ENCODE results near the gene ZFAND2A. TPM values are rescaled to one million over a fixed set of nuclear protein-coding genes. Genes with fewer than 3 reads are reported as not detected.

ZFAND2A gene
- total and polyA plus RNA-seq, 11 donors: 5.6 to 25.6 (median 9.9) TPM

DNA sequence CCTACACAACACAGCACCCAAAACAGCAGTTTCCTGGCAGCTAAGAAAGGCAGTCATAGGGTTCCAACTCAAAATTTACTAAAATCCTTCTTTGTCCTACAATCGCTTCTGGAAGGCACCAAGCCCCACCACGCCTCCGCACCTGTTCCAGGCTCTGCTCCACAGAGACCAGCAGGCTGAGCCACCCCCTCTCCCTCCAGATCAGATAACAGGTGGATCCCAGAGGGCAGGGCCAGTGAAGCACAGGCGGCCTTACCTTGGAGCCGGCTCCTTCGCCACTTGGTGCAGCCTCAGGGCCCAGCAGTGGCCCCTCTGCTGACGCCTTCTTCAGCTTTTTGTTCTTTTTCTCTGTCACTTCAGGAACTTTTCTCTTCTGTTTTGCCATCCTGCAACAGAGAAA is 33.0 kb downstream of the ZFAND2A start:
- peaks cover 0 to 5% (median 4%) of the 10 kb centered on the region in 9 donors for H3K36me3 ChIP-seq
- DNase-seq: no peak
- ATAC-seq: no peak
- no peak overlapping the region for H3K4me3 ChIP-seq
- intact Hi-C loops (cut with DNase I): no loop called here
- H3K4me1 ChIP-seq: peaks cover 0 to 33% (median 12%) of the 10 kb centered on the region in 12 donors
- H3K9me3 ChIP-seq: peaks cover 0 to 5% (median 0%) of the 10 kb centered on the region in 12 donors
- no peaks in the 10 kb centered on the region for H3K27me3 ChIP-seq
- TF ChIP-seq CTCF (IDR thresholded peaks at IDR 0.05) (no peak), POLR2A (IDR thresholded peaks at IDR 0.05) (no peak)
- no peak overlapping the region for H3K27ac ChIP-seq
- 94 to 98% (median 96%) methylated on average over 7 of the region's 7 CpGs for WGBS, 4 donors

DNA sequence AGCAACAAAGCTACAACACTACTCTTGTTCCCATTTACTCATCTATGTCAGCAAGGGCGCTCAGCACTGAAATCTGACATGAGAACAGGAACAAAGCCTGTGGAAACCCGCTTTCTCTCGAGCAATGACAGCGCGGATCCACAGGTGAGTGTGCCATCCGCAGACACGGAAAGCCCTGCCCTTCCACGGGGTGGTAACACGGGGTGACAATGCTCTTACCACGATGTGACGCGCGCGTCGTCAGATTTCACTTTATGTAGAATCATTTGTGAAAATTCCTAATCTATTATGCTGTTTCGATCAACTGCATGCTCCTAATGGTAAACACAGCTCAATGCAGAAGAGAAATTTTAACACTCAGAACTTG is 34.4 kb downstream of the ZFAND2A start:
- Histone ChIP-seq H3K27ac (no peak overlapping the region), H3K36me3 (peaks cover 0 to 5% (median 4%) of the 10 kb centered on the region in 9 donors), H3K4me3 (no peak overlapping the region), H3K27me3 (no peaks in the 10 kb centered on the region), H3K9me3 (no peaks in the 10 kb centered on the region), H3K4me1 (peaks cover 0 to 33% (median 12%) of the 10 kb centered on the region in 12 donors)
- intact Hi-C loops (cut with DNase I): loop anchor here in 1 of 10 donors (2.0 kb wide), 1 partner anchor 39 kb away; no protein-coding TSS in a partner anchor
- peak in 1 of 5 donors; percentile 6 for DNase-seq
- TF ChIP-seq CTCF (IDR thresholded peaks at IDR 0.05): no peak
- TF ChIP-seq POLR2A (IDR thresholded peaks at IDR 0.05): no peak
- ATAC-seq: no peak
- 95 to 97% (median 97%) methylated on average over 16 of the region's 16 CpGs for WGBS, 4 donors

DNA sequence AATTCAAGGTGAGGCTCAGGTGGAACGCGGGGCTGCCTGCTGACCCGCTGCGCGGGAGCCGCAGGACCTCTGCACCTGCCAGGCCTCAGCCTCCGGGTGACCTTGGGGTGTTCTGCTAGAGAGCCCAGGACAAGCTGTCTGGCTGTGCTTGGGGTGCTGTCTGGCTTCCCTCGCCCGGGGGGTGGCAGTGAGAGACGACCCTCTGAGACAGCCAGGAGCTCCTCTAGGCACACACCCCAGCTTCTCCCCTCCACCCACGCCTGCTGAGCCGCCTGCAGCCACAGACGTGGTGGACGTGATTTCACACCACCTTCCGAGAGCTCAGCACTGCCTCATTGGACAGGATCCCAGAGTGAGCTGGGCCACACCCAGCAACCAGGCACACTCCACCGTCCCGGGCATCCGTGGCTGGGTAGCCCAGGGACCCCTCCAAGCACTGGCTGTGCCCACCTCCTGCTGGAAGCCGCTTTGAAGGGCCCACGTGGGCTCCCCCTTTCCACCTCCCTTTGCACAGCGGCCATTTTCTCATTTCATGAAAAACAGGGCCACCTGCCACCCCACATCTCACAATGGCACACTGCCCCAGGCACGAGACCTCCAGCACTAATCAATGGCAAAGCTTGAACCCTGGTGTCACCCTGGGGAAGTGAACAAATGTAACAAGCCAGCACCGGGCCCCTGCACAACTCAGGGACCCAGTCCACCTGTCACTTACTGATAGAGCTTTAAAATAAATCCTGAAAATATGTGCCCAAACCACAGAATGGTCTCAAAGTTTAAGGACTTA is 35.0 kb downstream of the ZFAND2A start:
- Histone ChIP-seq H3K4me3 (peak overlapping the region in 7 of 12 donors; percentile 15 to 52 (median 35)), H3K9me3 (no peaks in the 10 kb centered on the region), H3K4me1 (peaks cover 0 to 33% (median 12%) of the 10 kb centered on the region in 12 donors), H3K27me3 (no peaks in the 10 kb centered on the region), H3K27ac (peak overlapping the region in 7 of 12 donors; percentile 16 to 79 (median 33)), H3K36me3 (peaks cover 0 to 5% (median 4%) of the 10 kb centered on the region in 9 donors)
- WGBS, 4 donors: 54 to 75% (median 64%) methylated on average over 18 to 23 of the region's 23 CpGs
- no peak for TF ChIP-seq CTCF (IDR thresholded peaks at IDR 0.05)
- TF ChIP-seq POLR2A (IDR thresholded peaks at IDR 0.05): no peak
- ATAC-seq: peak in 2 of 4 donors; percentile 15 to 57
- intact Hi-C loops (cut with DNase I): loop anchor here in 5 of 10 donors (2.0 to 5.0 kb wide), 2 partner anchors 38 kb away; partner anchors contain the start of gene GPER1 (in 4 of the 5)
- peak in 2 of 5 donors; percentile 42 to 50 for DNase-seq

DNA sequence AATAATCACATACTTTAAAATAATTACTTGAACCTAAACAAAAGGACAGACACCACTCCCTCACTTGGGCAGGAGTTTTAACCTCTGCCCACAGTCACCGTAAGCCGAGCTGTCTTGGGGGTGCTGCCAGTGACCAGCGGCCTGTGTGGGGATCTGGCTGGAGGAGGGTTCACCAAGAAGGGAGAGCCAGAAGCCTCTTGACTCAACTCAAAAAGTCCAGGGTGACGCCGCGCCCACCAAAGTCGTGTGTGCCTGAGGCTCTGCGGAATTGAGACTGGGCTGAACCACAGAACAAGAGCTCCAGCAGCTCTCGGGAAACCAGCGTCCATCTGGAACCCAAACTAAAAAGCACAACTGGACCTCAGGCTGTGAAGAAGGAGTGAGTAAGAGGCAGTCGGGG is 35.8 kb downstream of the ZFAND2A start:
- H3K4me3 ChIP-seq: peak overlapping the region in 10 of 12 donors; percentile 10 to 52 (median 37)
- intact Hi-C loops (cut with DNase I): loop anchor here in 5 of 10 donors (2.0 to 5.0 kb wide), 2 partner anchors 37 kb away; partner anchors contain the start of gene GPER1 (in 4 of the 5)

More for the DNA sequence above, 35.8 kb downstream of the ZFAND2A start:
- DNase-seq (no peak), ATAC-seq (peak in 1 of 4 donors; percentile 11)
- whole genome bisulfite sequencing, 4 donors: 56 to 73% (median 64%) methylated on average over 11 of the region's 11 CpGs
- Histone ChIP-seq H3K36me3 (peaks cover 0 to 5% (median 4%) of the 10 kb centered on the region in 9 donors), H3K27me3 (no peaks in the 10 kb centered on the region), H3K27ac (peak overlapping the region; percentile 55 to 89 (median 75)), H3K9me3 (no peaks in the 10 kb centered on the region), H3K4me1 (peaks cover 0 to 33% (median 12%) of the 10 kb centered on the region in 12 donors)
- TF ChIP-seq POLR2A (IDR thresholded peaks at IDR 0.05) (no peak), CTCF (IDR thresholded peaks at IDR 0.05) (no peak)

All from heart left ventricle (tissue), 16 donors.